GM13976 (cell line): ENCODE data around the gene AAMDC.
"Not testable (repeated sequence)": the region's sequence is repeated elsewhere in the genome, so short reads cannot be mapped to it uniquely, and the experiment has no call there.

Experiments
- DNase-seq: peaks from one replicate; pipeline ENCODE4 v3.0.0; 2012; ENCODE audit warnings: low spot score
- in situ Hi-C: fragments of 300-500 bp; cut with MboI; formaldehyde crosslinking; loops from one replicate; pipeline ENCODE4 v1.12.0; 2022; ENCODE audit warnings: low sequenced_read_pairs, mixed read lengths, inconsistent platforms; ENCODE audit not compliant: unreplicated experiment
- TF ChIP-seq, protein P1 (sequence below): IDR thresholded peaks from 2 replicates; pipeline ENCODE4 v1.5.1; 2012; ENCODE audit warnings: borderline replicate concordance, mild to moderate bottlenecking; ENCODE audit not compliant: insufficient read depth; ENCODE audit errors: extremely low read depth, missing control alignments, control extremely low read depth

The AAMDC gene

DNA sequence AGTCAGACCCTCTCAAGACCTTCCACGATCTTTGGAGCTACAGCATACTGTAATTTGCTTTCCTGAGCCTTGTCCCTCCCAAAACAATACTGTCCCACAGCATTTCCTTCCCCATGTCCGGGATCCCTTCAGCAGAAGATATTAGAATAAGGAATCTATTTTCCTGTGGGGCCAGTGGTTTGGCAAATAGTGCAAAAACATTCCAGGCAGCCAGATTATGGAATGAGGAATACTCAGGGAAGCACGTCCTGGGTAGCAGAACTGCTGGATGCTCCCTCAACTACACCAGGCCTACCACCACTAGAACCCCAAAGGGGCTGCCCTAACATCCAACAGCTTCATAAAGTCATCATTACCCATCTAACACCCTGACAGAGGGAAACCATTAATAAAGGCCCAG is 61.5 kb downstream of the AAMDC start:
- TF ChIP-seq, protein P1, sequence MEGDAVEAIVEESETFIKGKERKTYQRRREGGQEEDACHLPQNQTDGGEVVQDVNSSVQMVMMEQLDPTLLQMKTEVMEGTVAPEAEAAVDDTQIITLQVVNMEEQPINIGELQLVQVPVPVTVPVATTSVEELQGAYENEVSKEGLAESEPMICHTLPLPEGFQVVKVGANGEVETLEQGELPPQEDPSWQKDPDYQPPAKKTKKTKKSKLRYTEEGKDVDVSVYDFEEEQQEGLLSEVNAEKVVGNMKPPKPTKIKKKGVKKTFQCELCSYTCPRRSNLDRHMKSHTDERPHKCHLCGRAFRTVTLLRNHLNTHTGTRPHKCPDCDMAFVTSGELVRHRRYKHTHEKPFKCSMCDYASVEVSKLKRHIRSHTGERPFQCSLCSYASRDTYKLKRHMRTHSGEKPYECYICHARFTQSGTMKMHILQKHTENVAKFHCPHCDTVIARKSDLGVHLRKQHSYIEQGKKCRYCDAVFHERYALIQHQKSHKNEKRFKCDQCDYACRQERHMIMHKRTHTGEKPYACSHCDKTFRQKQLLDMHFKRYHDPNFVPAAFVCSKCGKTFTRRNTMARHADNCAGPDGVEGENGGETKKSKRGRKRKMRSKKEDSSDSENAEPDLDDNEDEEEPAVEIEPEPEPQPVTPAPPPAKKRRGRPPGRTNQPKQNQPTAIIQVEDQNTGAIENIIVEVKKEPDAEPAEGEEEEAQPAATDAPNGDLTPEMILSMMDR: no peak
- in situ Hi-C loops: no loop called here
- DNase-seq: peak; percentile 1

DNA sequence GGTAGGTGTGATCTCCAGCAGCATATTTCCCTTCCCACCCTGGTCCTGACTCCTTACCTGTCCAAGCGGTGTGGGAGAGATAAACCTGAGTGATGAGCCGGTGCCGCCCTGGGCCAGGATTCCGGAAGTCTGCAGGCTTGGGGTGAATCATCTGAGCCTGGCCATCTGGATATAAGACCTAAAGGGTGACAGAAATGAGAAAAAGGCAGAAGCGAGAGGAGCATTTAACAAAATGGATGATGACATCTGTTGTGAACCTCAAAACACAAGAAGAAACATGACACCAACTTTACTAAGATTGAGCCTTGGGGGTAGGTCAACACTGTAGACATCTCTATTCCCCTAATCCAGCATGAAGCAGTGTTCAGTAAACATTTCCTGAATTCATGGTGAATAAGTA is 62.8 kb downstream of the AAMDC start:
- TF ChIP-seq, protein P1: no peak
- in situ Hi-C loops: no loop called here
- no peak for DNase-seq

DNA sequence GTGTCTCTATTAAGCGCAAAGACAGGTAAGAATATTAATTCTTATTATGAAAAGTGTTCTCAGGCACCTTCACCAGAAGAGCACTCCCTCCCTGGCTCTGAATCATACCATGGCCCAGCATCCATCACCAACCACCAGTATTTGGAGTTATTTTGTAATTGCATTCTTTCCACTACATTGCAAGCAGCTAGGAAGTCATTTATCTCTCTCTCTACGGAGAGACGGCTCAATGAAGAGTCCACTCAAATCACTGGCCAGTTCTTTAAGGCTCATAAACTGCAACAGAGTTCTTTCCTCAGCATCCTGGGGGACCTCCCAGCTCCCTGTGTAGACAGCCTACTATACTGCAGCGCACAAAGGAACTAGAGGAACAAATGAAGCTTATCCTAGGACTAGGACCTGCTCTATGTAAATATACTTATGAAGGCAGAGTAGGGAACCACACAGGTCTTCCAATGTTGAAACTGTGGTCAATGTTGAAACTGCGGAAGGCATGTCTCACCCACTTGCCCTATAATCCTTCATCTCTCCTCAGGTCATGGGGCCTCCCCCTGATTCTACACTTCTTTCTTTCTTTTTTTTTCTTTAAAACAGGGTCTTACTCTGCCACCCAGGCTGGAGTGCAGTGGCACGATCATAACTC is 63.4 kb downstream of the AAMDC start:
- TF ChIP-seq, protein P1: no peak
- in situ Hi-C loops: no loop called here
- no peak for DNase-seq

DNA sequence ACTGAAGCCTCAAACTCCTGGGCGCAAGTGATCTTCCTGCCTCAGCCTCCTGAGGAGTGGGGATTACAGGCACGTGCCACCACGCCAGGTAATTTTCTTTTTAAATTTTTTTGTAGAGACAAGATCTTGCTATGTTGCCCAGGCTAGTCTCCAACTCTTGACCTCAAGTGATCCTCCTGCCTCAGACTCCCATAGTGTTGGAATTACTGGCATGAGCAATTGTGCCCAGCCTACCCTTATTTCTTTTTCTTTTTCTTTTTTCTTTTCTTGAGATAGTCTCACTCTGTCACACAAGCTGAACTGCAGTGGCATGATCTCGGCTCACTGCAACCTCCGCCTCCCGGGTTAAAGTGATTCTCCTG is 63.9 kb downstream of the AAMDC start:
- TF ChIP-seq, protein P1: no peak
- in situ Hi-C loops: no loop called here
- no peak for DNase-seq

DNA sequence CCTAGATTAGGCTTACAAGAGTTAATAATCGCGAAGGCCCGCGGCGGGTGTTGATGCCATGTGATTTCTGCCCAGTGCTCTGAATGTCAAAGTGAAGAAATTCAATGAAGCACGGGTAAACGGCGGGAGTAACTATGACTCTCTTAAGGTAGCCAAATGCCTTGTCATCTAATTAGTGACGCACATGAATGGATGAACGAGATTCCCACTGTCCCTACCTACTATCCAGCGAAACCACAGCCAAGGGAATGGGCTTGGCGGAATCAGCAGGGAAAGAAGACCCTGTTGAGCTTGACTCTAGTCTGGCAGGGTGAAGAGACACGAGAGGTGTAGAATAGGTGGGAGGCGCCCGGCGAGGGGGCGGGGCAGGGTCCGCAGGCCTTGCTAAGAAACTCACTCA is 65.5 kb downstream of the AAMDC start:
- TF ChIP-seq, protein P1: no peak
- in situ Hi-C loops: no loop called here
- no peak for DNase-seq

DNA sequence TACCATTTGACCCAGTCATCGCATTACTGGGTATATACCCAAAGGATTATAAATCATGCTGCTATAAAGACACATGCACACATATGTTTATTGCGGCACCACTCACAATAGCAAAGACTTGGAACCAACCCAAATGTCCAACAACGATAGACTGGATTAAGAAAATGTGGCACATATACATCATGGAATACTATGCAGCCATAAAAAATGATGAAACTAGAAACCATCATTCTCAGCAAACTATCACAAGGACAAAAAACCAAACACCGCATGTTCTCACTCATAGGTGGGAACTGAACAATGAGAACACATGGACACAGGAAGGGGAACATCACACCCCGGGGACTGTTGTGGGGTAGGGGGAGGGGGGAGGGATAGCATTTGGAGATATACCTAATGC is 68.1 kb downstream of the AAMDC start:
- in situ Hi-C loops, DNase-seq: not testable (repeated sequence)

DNA sequence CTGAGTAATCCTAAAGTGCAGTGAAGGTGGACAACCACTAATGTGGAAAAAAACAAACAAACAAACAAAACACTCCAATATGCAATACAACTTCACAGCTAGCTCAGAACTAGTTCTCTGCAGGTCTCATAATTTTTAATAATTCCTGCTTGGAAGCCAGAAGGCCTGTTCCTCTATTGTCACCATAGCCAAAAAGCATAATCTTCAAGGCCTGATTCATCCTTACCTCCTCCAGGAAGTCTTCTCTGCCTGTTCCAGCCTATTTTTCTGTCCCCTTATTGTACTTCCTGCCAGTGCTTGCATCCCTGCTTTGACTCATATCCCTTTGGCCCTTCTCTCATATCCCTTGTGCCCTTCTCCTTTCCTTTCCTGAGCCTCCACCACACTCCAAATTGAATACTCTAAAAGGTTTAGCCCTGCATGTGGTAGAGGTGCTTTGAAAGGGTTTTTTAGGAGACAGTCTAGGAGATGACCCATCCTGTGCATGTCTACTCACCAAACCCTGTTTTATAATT is 69.2 kb downstream of the AAMDC start:
- DNase-seq, in situ Hi-C loops: not testable (repeated sequence)

DNA sequence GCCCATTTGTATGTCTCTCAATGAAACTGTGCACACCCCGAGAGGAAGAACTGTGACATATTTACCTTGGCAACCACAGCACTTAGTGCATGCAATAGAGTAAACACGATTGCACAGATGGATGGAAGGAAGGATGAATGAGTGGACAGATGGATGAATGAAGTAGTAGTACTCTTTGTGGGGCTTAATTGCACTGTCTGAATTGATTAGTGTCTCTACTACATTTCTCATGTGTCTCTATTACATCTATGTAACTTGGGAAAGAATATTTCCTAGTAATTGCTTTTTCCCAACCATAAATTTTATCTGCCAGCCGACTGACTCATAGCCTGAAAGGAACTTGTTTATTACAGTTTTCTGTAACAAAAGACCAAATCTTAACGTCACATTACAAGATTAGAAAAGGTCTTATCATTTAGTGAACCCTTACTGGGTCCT is 69.7 kb downstream of the AAMDC start:
- DNase-seq, in situ Hi-C loops: not testable (repeated sequence)

DNA sequence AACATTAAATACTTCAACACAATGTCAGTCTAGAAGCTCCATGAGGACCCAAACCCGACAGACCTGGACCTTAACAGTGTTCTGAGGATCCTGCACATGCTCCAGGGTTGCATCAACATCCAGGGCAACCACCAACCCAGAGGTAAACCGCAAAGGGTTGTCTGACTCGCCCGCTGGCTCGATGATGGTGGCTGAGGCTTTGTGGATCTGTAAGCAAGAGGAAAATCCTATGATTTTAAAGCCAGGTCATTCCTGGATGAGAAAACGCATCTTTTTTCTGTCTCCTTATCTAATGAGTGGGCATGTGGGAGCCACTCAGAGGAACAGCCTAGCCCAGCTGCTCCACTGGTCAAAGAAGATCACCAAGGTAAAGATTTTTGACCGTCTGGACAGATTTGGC is 70.3 kb downstream of the AAMDC start:
- DNase-seq, in situ Hi-C loops: not testable (repeated sequence)

DNA sequence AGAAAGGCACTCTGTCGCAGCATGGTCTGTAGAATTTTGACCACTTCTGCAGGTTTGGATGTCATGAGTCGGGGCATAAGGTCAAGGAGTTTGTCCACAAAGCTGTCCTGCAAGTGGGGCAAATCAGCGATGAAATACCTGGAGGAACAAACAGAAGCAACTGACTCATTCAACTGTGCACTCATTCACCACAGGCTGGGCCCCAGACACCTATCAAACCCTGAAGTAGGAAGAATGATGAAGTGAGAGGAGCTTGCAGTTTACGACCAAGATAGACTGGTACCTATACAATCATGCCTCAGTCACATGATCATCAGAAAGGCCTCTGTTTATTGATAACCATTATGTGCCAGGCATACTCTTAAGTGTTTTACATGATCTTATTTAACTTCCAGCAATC is 70.8 kb downstream of the AAMDC start:
- in situ Hi-C loops, DNase-seq: not testable (repeated sequence)

DNA sequence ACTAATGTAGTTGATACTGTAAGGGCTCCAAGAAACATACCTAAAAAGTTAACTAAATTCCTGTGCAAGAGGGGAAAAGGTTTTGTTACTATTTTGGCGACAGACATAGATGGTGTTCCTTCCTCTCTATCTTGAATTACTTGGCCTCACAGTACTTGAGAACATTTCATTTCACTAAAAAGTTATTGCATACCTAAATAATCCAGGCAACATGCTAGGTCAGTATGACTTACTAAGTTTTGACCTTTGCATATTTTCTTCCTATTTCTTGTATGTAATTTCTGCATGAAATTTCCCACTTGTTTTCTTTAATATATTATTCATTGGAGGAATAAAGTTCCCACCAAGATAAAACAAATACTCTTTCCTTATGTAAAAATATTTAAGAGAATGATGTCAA is 74.0 kb downstream of the AAMDC start:
- DNase-seq, in situ Hi-C loops: not testable (repeated sequence)
